Stimulated activated CD8-positive, alpha-beta memory T cell treated with anti-CD3 and anti-CD28 coated beads, Interleukin-2, amount 100 ng/mL, for 1 hour (primary cell): Measurements from ENCODE around the gene CLIP2.

Experiments used
- DNase-seq, 2 donors: peaks; one replicate each; pipeline ENCODE4 v3.0.0-alpha.2; 2020; ENCODE audit warnings: low read depth in 2 of 2

The CLIP2 gene

DNA sequence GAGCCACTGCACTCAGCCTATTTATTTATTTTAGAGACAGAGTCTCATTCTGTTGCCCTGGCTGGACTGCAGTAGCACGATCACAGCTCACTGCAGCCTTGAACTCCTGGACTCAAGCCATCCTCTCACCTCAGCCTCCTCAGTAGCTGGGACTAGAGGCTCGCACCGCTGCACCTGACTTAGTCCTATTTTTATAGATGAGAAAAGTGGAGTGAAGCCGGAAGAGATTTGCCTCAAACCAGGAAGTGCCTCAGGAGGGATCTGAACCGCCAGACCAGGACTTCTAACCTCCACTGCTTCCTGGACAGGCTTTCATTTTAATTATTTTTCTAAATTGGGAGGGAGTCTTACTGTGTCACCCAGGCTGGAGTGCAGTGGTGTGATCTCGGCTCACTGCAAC, 17.5 kb upstream of the CLIP2 start:
- DNase-seq, result no peak

DNA sequence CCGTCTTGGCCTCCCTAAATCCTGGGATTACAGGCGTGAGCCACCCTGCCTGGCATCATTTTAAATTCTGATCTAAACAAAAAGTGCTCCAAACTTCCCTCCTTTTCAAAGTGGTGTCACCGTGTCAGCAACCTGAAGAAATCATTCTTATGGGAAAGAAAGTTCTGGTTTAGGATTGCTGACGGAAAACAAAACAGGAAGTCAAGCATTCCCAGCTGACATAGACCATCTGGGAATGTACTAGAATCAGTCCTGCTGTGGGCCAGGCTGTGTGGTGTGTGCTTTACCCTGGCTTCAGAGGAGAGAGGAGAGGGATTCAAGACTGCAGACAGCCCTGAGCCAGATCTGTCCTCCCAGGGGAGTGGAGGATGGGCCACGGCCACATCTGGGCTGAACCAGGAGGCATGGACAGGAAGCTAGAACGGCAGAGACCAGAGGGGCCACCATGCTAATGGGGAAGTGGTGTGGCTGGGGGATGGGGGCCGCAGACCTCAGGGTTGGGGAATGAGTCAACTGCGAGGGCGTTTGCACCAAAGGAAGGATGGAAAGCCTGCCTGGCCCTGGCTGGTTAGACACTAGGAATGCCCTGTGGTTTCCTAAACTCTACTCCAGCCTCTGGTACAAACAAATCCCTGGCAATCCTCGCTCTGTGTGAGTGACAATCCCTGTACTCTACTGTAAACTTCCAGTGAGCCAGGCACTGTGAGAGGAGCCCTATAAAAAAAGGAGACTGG, 16.7 kb upstream of the CLIP2 start:
- no peak for DNase-seq

GRCh38 chr7:74275401-74275881, 13.8 kb upstream of the CLIP2 start:
- DNase-seq, result no peak

DNA sequence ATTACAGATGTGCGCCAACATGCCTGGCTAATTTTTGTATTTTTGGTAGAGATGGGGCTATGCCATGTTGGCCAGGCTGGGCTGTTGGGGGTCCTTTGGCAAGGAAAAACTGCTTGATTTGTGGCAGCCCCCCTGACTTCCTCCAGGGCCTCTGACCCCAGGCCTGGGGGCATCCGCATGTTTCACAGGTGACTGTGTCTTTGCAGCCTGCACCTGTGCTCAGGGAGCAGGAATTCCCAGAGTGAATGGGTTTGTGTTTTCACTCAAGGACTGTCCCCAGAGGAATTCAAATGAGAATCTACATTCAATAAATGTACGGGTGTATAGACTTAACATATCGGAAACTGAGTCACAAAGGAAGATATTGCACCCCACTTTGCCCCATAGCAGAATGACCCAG, 11.6 kb upstream of the CLIP2 start:
- no peak for DNase-seq

GRCh38 chr7:74280985-74281384, 8.2 kb upstream of the CLIP2 start:
- DNase-seq, result no peak

DNA sequence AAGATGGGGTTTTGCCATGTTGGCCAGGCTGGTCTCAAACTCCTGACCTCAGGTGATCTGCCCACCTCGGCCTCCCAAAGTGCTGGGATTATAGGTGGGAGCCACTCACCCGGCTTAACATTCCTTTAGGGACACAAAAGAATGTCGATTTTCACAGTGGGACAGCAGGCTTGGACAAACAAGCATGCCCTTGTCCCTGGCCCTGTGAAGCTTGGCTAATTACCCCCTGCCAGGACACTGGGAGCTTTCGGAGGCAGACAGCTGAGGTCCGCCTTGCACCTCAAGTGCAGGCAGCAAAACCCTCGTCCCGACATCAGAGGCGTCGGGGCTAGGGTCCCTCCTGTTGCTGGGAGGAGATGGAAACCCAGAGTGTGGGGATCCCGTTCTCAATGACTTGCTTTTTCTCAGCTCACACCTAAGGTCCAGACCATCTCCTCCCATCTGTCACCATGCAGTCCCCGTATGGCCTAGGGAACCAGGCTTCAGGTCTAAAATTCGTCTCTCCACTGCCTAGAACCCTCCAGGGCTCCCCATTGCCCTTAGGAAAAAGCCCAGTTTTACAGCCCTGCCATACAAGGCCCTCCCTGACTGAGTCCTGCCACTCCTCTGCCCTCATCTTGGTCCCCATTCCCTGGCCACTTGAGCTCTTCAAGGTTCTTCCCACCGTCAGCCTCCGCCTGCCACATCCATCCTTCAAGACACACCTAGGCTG, 6.3 kb upstream of the CLIP2 start:
- DNase-seq, result no peak

DNA sequence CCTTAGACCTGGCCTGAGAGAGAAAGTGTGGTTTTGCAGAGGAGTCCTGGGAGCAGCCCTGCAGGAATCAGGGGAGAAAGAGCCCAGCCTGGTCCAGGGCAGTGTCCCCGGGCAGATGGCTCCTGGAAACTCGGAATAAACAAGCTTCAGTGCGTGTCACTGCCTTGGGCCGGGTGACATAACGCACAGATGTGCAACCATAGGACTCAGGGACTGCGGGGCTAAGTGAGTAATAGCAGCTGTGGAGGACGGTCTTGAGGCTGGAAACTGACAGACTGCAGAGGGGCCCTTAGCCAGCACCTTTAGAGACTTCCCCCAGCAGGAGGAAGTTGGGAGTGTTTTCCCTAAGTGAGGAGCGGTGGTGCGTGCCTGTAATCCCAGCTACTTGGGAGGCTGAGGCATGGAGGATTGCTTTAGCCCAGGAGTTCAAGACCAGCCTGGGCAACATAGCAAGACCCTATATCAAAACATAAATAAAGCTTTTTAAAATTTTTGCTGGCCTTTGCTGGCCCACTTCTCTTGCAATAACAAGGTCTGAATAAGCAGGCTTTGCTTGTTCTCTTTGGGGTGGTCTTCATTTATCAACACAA, 5.3 kb upstream of the CLIP2 start:
- DNase-seq, result no peak

DNA sequence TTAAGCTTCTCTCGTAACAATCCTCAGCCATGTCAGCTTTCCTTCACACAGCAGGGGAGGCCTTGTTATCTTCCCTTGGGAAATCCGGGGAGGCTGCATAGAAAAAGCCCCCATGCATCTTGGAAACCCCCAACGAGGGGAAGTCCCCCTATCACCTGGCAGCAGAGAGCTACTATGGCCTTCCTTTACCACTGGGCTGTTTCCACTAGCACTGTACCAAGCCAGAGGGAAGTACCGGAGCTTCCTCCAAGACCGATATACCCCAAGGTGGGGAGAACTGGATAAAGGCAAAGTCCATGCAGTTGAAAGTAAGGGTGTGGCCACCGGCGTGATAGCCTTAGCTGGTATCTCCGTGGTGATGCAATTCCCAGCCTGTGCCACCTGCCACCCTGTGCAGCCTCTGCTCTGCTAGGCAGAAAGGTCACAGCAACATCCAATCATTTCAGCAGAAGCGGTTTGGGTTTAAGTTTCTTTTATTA, 4.4 kb upstream of the CLIP2 start:
- DNase-seq, result no peak

DNA sequence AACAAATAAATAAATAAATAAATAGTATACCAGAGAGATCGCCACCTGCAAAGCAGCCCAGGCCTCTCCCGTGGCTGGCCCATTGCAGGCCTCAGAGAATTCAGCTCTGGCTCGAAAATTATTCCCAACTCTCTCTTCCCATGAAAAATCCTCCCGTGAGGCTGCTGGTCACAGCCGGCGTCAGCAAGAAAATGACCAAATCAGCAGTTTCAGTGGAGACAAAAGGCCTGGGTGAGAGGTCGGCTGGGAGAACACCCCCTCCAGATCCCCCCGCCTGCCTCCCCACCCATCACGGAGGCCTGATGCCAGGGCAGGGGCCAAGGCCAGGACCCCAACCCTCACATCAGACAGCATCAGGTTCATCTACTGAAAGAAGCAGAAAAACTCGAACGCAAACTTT, 3.1 kb upstream of the CLIP2 start:
- DNase-seq, result no peak

- DNase-seq, result no peak
Measured at GRCh38 chr7:74287303-74288033, 1.7 kb upstream of the CLIP2 start.

- DNase-seq, result no peak
Measured at GRCh38 chr7:74288034-74288881, 949 bp upstream of the CLIP2 start.

DNA sequence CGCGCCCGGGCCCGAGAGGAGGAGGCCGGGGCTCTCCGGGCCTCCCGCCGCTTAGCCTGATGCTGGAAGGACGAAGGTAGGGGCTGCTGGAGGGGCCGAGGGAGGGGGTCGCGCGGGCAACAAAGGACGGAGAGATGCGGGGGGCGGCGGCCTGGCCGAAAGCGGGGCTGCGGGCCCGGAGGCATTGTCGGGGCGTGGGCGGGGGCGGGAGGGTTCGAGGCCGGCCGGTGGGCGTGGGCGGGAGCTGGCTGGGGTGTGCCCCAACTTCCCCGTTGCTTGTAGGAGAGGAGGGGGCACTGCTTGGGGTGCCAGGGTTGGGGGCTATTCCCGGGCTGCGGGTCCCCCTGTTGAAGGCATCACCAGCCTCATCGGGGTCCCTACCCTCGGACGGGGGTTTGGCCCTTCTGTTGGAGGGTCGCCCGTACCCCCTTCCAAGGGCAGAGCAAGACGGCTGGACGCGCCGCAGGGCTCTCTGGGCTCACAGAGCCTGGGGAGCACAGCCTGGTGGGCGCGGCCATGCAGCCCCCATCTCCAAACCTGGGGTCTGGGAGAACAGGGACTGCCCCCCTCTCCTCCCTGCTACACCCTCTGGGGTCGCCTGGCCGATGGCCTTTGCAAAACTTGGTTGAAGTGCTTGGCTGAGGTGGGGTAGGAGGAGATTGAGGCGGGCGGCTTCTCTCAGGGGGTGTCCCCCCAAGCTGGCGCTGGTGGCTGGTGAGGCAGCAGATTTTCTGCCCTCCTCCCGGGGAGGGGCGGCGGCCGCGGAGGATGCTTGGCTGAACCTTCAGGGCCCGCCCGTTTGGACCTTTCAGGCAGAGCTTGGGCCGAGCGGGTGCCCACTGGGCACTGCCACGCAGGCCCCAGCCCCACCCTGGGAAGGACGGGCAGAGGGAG, 699 bp downstream of the CLIP2 start:
- DNase-seq, result no peak

DNA sequence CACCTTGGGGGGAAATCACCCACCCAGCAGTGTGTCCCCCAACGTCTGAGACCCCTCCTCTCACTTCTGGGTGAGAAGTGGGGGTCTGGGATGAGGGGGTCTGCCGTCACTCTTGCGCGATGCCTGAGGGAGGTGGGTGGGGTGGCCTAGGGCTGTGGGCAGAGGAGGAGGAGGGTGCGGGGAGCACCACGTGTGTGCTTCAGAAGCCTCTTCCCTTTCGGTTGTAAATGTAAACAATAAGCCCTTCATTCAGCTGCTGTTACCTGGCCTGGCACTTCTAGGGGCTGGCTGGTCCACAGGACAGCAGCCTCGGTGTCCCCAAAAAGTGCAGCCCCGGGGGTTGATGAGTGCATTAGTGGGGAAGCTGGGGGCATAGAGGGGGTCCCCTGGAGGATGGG, 1.3 kb downstream of the CLIP2 start:
- no peak for DNase-seq

DNA sequence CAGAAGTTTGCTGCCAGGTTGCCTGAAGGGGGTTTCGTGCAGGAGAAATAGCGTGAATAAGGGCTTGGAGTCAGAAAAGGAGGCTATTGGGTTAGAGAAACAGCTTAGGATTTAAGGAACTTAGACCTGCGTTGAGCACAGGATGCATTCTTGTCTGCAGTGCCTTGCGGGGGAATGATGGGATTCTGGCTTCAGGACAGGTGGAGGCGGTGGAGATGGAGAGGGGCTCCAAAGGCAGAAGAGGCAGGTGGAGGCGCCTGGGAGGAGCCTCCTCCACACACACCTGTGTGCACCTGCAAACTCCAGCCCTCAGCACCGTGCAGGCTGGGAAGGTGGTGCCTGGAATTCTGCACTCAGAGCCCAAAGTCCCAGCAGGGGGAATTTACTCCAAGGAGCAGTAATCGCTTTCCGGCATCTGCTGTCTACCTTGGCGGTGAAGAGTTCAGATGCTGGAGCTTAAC, 1.8 kb downstream of the CLIP2 start:
- no peak for DNase-seq

DNA sequence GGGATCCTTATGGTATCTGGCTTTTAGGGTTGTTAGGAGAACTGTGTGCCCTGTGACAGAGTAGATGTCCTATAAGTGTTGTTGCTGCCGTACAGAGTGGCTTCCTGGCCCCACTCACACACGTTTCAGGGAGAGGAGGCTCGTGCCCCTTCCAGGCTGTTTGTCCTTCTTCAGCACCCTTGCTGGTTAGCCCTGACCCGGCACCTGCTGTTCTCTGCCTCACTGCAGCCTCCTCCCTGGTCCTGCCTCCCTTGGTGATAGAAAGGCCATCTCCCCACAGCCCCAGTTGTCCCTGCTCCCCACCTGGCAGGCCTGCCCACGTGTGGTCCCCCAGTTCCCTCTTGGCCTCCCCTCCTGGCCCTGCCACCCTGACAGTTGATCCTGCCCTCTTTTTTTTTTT, 2.3 kb downstream of the CLIP2 start:
- DNase-seq, result no peak

DNA sequence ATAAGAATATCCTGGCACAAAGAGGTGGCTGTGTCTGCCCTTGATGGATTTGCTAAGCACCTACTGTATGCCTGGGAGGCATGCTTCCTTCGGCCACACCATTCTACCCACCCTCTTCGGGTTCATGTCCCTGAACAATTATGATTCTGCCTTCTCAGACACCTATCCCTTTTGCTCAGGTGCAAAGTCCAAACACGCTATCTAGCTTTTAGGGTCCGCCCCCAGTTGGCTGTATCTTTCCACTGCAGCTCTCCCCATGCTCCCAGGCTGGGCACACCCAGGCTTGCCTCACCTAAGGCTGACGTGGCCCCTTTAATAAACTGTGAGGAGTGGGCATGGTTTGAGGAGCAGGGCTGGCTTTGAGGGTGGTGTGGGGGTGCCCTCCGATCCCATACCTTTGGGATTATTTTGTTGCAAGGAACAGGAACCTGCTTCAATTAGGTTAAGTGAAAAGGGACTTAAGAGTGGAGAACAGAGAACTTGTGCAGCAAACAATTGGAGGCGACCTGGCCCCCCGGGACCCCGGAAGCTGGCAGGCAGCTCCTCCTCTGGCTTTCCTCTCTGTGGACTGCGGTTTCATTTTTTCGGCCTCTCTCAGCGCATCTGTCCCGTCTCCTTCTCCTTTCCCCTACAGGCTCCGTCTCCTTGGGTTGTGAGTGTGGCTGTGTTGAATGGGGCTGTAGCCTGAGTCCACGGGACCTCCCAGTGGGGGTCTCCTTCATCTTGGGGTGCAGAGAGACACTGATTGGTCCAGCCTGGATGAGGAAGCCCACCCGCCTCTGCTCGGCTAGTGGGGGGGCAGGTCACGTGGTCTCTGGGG, 3.8 kb downstream of the CLIP2 start:
- DNase-seq, result no peak

- DNase-seq, result no peak
Measured at GRCh38 chr7:74293577-74293908, 4.3 kb downstream of the CLIP2 start.

GRCh38 chr7:74294191-74294998, 5.2 kb downstream of the CLIP2 start:
- no peak for DNase-seq
